Ishikawa (cell line): ENCODE results near the gene SLC12A3.

Experiments
- TF ChIP-seq, protein P1 (sequence below): IDR thresholded peaks from 2 replicates; pipeline ENCODE4 v1.6.1; 2012
- TF ChIP-seq, protein P2 (sequence below): IDR thresholded peaks from 2 replicates; pipeline ENCODE4 v1.6.1; 2012; ENCODE audit warnings: low read depth, mild to moderate bottlenecking

DNA sequence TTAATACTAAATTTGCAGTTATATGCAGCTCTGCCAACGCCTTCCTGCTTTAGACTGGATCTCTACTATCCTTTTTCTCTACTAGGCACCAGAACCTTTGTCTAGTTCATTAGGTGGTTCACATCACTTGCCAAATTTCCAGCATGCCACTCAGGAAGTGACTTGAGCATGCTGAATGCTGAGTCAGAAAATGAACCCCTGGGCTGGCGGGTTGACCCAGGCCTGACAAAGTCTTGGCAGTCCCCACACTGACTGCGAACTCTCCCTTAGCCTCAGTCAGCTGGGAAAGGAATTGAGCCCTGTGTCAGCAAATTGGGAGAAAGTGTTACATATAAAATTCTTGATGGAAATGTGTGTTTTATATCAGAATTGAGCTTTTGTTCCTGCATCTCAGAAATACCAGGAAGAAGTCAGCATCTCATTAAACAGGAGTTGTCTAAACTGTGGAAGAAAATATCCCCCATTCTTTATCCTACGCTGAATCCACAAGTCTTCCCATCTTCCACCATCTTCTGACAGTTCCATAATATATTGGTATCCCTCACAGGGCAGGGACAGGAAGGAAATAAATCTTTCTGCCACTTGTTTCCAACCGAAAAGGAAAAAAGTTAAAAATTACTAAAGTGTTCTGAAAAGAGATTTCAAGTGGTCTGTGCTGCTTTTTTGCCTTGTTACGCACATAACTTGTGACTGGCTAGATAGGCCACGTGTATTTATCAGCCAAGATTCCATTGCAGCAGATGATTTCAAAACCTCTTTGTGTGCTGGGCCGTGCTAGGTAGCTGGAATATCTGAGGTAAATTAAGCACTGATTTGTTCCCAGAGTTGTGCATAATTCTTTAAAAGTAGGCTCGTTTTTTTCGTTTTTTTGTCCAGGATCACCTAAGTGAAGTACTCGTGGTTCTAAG is 16.7 kb upstream of the SLC12A3 start:
- TF ChIP-seq, protein P1, sequence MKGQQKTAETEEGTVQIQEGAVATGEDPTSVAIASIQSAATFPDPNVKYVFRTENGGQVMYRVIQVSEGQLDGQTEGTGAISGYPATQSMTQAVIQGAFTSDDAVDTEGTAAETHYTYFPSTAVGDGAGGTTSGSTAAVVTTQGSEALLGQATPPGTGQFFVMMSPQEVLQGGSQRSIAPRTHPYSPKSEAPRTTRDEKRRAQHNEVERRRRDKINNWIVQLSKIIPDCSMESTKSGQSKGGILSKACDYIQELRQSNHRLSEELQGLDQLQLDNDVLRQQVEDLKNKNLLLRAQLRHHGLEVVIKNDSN, result no peak
- TF ChIP-seq, protein P2, sequence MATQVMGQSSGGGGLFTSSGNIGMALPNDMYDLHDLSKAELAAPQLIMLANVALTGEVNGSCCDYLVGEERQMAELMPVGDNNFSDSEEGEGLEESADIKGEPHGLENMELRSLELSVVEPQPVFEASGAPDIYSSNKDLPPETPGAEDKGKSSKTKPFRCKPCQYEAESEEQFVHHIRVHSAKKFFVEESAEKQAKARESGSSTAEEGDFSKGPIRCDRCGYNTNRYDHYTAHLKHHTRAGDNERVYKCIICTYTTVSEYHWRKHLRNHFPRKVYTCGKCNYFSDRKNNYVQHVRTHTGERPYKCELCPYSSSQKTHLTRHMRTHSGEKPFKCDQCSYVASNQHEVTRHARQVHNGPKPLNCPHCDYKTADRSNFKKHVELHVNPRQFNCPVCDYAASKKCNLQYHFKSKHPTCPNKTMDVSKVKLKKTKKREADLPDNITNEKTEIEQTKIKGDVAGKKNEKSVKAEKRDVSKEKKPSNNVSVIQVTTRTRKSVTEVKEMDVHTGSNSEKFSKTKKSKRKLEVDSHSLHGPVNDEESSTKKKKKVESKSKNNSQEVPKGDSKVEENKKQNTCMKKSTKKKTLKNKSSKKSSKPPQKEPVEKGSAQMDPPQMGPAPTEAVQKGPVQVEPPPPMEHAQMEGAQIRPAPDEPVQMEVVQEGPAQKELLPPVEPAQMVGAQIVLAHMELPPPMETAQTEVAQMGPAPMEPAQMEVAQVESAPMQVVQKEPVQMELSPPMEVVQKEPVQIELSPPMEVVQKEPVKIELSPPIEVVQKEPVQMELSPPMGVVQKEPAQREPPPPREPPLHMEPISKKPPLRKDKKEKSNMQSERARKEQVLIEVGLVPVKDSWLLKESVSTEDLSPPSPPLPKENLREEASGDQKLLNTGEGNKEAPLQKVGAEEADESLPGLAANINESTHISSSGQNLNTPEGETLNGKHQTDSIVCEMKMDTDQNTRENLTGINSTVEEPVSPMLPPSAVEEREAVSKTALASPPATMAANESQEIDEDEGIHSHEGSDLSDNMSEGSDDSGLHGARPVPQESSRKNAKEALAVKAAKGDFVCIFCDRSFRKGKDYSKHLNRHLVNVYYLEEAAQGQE, result no peak
